Measurements from ENCODE around the gene PRPF6. TPM values are rescaled to one million over a fixed set of nuclear protein-coding genes. Genes with fewer than 3 reads are reported as not detected.
A peak's percentile ranks its signal among the peaks of the same experiment; 100 is the strongest.

The PRPF6 gene
- polyA plus RNA-seq, 1 donor from 2014 or later = 91.9 TPM

DNA sequence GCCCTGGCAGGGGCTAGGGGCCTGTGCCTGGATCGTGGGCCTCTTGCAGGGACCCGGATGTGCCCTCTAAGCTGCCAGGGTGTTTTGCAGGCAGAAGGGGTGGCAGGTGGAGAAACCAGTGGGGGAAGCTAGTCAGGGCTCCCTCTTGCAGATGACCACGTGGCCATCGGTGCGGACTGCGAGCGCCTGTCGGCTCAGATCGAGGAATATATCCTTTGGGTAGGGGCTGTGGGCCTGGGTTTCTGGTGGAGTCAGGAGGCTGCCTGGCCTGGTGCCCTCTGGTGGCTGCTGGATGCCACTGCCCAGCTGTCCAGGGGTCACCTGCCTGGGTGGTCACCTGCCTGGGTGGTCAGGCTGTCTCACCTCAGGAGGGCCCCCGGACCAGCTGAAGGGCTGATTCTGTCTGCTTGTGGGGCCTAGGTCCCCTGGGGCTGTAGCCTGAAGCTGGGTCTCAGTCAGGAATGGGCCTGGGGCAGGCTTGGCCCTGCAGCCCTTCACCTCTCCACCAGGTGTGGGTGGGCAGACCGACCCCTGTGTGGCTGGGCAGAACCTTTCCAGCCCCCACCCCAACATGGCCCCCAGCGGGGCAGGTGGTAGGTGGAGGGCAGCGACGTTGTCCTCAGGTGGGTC is 88.8 kb downstream of the PRPF6 start:
- H3K27ac ChIP-seq (ENCODE audit: low read length) = no peak overlapping the region
- H3K36me3 ChIP-seq (ENCODE audit: insufficient read depth, low read length) = no peaks in the 10 kb centered on the region
- no peak overlapping the region for H3K4me2 ChIP-seq (ENCODE audit: low read length)
- no peak overlapping the region for H3K9ac ChIP-seq (ENCODE audit: low read length)
- no peak overlapping the region for H2AFZ ChIP-seq (ENCODE audit: low read depth, low read length)
- no peaks in the 10 kb centered on the region for H3K9me2 ChIP-seq (ENCODE audit: insufficient read depth, low read length)
- H3K79me2 ChIP-seq (replicated peaks; ENCODE audit: insufficient read depth, low read length) = no peaks in the 10 kb centered on the region
- H4K20me1 ChIP-seq (ENCODE audit: insufficient read depth) = no peaks in the 10 kb centered on the region
- H3K9me3 ChIP-seq (ENCODE audit: low read length) = no peaks in the 10 kb centered on the region
- no peak for TF ChIP-seq EP300 (conservative IDR thresholded peaks at IDR 0.05; ENCODE audit: poor library complexity, severe bottlenecking)
- TF ChIP-seq, protein P1, sequence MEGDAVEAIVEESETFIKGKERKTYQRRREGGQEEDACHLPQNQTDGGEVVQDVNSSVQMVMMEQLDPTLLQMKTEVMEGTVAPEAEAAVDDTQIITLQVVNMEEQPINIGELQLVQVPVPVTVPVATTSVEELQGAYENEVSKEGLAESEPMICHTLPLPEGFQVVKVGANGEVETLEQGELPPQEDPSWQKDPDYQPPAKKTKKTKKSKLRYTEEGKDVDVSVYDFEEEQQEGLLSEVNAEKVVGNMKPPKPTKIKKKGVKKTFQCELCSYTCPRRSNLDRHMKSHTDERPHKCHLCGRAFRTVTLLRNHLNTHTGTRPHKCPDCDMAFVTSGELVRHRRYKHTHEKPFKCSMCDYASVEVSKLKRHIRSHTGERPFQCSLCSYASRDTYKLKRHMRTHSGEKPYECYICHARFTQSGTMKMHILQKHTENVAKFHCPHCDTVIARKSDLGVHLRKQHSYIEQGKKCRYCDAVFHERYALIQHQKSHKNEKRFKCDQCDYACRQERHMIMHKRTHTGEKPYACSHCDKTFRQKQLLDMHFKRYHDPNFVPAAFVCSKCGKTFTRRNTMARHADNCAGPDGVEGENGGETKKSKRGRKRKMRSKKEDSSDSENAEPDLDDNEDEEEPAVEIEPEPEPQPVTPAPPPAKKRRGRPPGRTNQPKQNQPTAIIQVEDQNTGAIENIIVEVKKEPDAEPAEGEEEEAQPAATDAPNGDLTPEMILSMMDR (IDR thresholded peaks at IDR 0.05; ENCODE audit: poor library complexity, severe bottlenecking) = peak; percentile 62
- TF ChIP-seq, protein P2, sequence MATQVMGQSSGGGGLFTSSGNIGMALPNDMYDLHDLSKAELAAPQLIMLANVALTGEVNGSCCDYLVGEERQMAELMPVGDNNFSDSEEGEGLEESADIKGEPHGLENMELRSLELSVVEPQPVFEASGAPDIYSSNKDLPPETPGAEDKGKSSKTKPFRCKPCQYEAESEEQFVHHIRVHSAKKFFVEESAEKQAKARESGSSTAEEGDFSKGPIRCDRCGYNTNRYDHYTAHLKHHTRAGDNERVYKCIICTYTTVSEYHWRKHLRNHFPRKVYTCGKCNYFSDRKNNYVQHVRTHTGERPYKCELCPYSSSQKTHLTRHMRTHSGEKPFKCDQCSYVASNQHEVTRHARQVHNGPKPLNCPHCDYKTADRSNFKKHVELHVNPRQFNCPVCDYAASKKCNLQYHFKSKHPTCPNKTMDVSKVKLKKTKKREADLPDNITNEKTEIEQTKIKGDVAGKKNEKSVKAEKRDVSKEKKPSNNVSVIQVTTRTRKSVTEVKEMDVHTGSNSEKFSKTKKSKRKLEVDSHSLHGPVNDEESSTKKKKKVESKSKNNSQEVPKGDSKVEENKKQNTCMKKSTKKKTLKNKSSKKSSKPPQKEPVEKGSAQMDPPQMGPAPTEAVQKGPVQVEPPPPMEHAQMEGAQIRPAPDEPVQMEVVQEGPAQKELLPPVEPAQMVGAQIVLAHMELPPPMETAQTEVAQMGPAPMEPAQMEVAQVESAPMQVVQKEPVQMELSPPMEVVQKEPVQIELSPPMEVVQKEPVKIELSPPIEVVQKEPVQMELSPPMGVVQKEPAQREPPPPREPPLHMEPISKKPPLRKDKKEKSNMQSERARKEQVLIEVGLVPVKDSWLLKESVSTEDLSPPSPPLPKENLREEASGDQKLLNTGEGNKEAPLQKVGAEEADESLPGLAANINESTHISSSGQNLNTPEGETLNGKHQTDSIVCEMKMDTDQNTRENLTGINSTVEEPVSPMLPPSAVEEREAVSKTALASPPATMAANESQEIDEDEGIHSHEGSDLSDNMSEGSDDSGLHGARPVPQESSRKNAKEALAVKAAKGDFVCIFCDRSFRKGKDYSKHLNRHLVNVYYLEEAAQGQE (IDR thresholded peaks at IDR 0.05; ENCODE audit: borderline replicate concordance) = no peak
- no peak for TF ChIP-seq EZH2 (IDR thresholded peaks at IDR 0.05; ENCODE audit: borderline replicate concordance, insufficient read depth, low read length, poor library complexity, severe bottlenecking)
- peak; percentile 29 for TF ChIP-seq RAD21 (conservative IDR thresholded peaks at IDR 0.05)
- TF ChIP-seq SMC3 (conservative IDR thresholded peaks at IDR 0.05; ENCODE audit: poor library complexity) = peak; percentile 53
- TF ChIP-seq MXI1 (conservative IDR thresholded peaks at IDR 0.05; ENCODE audit: poor library complexity, severe bottlenecking) = no peak
- TF ChIP-seq TAF1 (IDR thresholded peaks at IDR 0.05; ENCODE audit: low read depth) = no peak
- H3F3A ChIP-seq (ENCODE audit: insufficient read depth, low read length, poor library complexity, severe bottlenecking) = no peaks in the 10 kb centered on the region
- no peak overlapping the region for H3K4me3 ChIP-seq (ENCODE audit: low read length)
- H3K27me3 ChIP-seq (ENCODE audit: insufficient read depth, low read depth, low read length) = no peaks in the 10 kb centered on the region

DNA sequence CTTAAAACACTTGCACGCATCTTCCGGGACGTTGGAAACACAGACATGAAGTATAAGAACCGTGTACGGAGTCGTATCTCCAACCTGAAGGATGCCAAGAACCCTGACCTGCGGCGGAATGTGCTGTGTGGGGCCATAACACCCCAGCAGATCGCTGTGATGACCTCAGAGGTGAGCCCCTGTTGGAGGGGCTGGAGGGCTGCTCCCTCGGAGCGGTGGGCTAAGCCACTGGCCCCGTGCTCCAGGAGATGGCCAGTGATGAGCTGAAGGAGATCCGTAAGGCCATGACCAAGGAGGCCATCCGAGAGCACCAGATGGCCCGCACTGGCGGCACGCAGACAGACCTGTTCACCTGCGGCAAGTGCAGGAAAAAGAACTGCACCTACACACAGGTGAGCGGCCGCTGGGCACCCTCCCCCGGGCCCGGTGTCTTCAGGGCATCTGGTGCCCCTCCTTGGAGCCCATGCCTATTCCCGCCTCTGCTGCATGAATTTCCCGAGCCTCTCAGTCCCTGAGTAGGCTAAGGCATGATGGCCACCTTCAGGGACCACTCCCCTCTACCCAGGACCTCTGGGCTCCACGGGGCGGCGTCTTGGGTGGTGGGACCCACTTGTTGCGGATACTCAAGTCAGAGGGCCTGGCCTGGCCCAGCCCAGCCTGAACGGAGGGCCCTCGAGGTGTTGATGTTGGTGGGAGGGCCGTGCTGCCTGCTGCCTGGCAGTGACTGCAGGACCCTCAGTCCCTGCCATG is 89.5 kb downstream of the PRPF6 start:
- Histone ChIP-seq H3K9me2 (ENCODE audit: insufficient read depth, low read length) (no peaks in the 10 kb centered on the region), H4K20me1 (ENCODE audit: insufficient read depth) (no peaks in the 10 kb centered on the region), H3K27me3 (ENCODE audit: insufficient read depth, low read depth, low read length) (no peaks in the 10 kb centered on the region), H3F3A (ENCODE audit: insufficient read depth, low read length, poor library complexity, severe bottlenecking) (no peaks in the 10 kb centered on the region), H3K9me3 (ENCODE audit: low read length) (no peaks in the 10 kb centered on the region), H2AFZ (ENCODE audit: low read depth, low read length) (no peak overlapping the region), H3K4me3 (ENCODE audit: low read length) (no peak overlapping the region), H3K9ac (ENCODE audit: low read length) (no peak overlapping the region), H3K4me2 (ENCODE audit: low read length) (no peak overlapping the region), H3K27ac (ENCODE audit: low read length) (no peak overlapping the region), H3K36me3 (ENCODE audit: insufficient read depth, low read length) (no peaks in the 10 kb centered on the region), H3K79me2 (replicated peaks; ENCODE audit: insufficient read depth, low read length) (no peaks in the 10 kb centered on the region)
- TF ChIP-seq EZH2 (IDR thresholded peaks at IDR 0.05; ENCODE audit: borderline replicate concordance, insufficient read depth, low read length, poor library complexity, severe bottlenecking) (no peak), MXI1 (conservative IDR thresholded peaks at IDR 0.05; ENCODE audit: poor library complexity, severe bottlenecking) (no peak), POLR2AphosphoS5 (IDR thresholded peaks at IDR 0.05) (no peak), EP300 (conservative IDR thresholded peaks at IDR 0.05; ENCODE audit: poor library complexity, severe bottlenecking) (no peak), TAF1 (IDR thresholded peaks at IDR 0.05; ENCODE audit: low read depth) (no peak), SMC3 (conservative IDR thresholded peaks at IDR 0.05; ENCODE audit: poor library complexity) (no peak), RAD21 (conservative IDR thresholded peaks at IDR 0.05) (no peak)
- TF ChIP-seq, protein P2 (IDR thresholded peaks at IDR 0.05; ENCODE audit: borderline replicate concordance) = no peak
- TF ChIP-seq, protein P1 (IDR thresholded peaks at IDR 0.05; ENCODE audit: poor library complexity, severe bottlenecking) = no peak
